Measurements from ENCODE around the gene LRRC3B.

LRRC3B gene

GRCh38 chr3:26713091-26713490, 90.5 kb downstream of the LRRC3B start:
- no peak for DNase-seq

- no peak for DNase-seq
Measured at GRCh38 chr3:26714485-26714884, 91.9 kb downstream of the LRRC3B start.

- no peak for DNase-seq
Measured at GRCh38 chr3:26715431-26715830, 92.9 kb downstream of the LRRC3B start.

GRCh38 chr3:26718315-26718714, 95.7 kb downstream of the LRRC3B start:
- DNase-seq, result no peak

GRCh38 chr3:26719134-26719533, 96.6 kb downstream of the LRRC3B start:
- no peak for DNase-seq

- no peak for DNase-seq
Measured at GRCh38 chr3:26721047-26721446, 98.5 kb downstream of the LRRC3B start.

GRCh38 chr3:26731843-26732242, 109.3 kb downstream of the LRRC3B start:
- no peak for DNase-seq

GRCh38 chr3:26750263-26750662, 127.7 kb downstream of the LRRC3B start:
- DNase-seq, result no peak

GRCh38 chr3:26752466-26752865, 129.9 kb downstream of the LRRC3B start:
- no peak for DNase-seq

- no peak for DNase-seq
Measured at GRCh38 chr3:26753095-26753494, 130.5 kb downstream of the LRRC3B start.

GRCh38 chr3:26757978-26758377, 135.4 kb downstream of the LRRC3B start:
- no peak for DNase-seq

All from NCI-H2029 (cell line).